HepG2 (cell line): Measurements from ENCODE around the gene ARFGEF2. TPM values are rescaled to one million over a fixed set of nuclear protein-coding genes. Genes with fewer than 3 reads are reported as not detected.

Experiments used
- ATAC-seq: fragments of 200-7000 bp; cut with Tn5 transposase; 3 replicates; pipeline ENCODE4 v1.9.1; 2020; ENCODE audit warnings: mild to moderate bottlenecking, moderate library complexity
- BruUV-seq: library from RNA; stranded (reverse); fragments of 400-500 nt; replicated peaks from 2 replicates; lab custom pipeline; 2021; lab: Mats Ljungman, UMichigan
- CTCF ChIA-PET: fragments of 300-600 bp; formaldehyde crosslinking; extraction: SDS; loops from one replicate; lab custom pipeline; 2021; ENCODE audit warnings: low total read pairs, inconsistent platforms, low intra/inter-chr PET ratio; lab: Yijun Ruan, JAX
- POLR2A ChIA-PET: fragments of 350-600 bp; sonication (Branson Sonifier 250); formaldehyde crosslinking; loops from one replicate; lab custom pipeline; 2020; ENCODE audit warnings: antibody characterized with exemption, inconsistent platforms; lab: Yijun Ruan, JAX
- DNase-seq: peaks from one replicate; pipeline ENCODE4 v3.0.0-alpha.2; 2015; ENCODE audit warnings: low spot score
- FAIRE-seq: peaks from 3 replicates; lab custom pipeline; 2011; peaks lifted over from hg19 to GRCh38; lab: Jason Lieb, UNC
- H2AFZ ChIP-seq: one replicate; pipeline ENCODE4 v1.6.1; 2011; ENCODE audit warnings: low read length, inconsistent platforms
- H3K27ac ChIP-seq: fragments of 300-600 bp; 3 replicates; pipeline ENCODE4 v1.8.0; 2011; ENCODE audit warnings: mixed run types, mild to moderate bottlenecking, mixed read lengths, low read length, inconsistent platforms; ENCODE audit not compliant: insufficient read depth; ENCODE audit errors: extremely low read length
- H3K27me3 ChIP-seq, 2 experiments: fragments of 200-600 bp in 1 of 2; 2 replicates in 1 of 2; 3 replicates in 1 of 2; pipeline versions ENCODE4 v1.6.0 to v1.8.0; 2011; ENCODE audit warnings: low read length in 2 of 2, mild to moderate bottlenecking in 2 of 2, moderate library complexity in 2 of 2, inconsistent platforms in 1 of 2; ENCODE audit not compliant: insufficient read depth in 2 of 2, control insufficient read depth in 1 of 2
- H3K36me3 ChIP-seq, 2 experiments: fragments of 200-600 bp in 1 of 2; replicated peaks in 1 of 2; 2 replicates in 1 of 2; 3 replicates in 1 of 2; pipeline versions ENCODE4 v1.5.1 to v1.8.0; 2011; ENCODE audit warnings: low read length in 2 of 2, inconsistent platforms in 1 of 2; ENCODE audit not compliant: insufficient read depth in 2 of 2, control insufficient read depth in 1 of 2
- H3K4me1 ChIP-seq: 2 replicates; pipeline ENCODE4 v1.5.1; 2012; ENCODE audit warnings: low read length, inconsistent platforms; ENCODE audit not compliant: insufficient read depth
- H3K4me2 ChIP-seq: 2 replicates; pipeline ENCODE4 v1.6.0; 2011; ENCODE audit warnings: low read depth, low read length, inconsistent platforms
- H3K4me3 ChIP-seq, 3 experiments: fragments of 200-600 bp in 1 of 3; sonication (generic), shearing (Covaris generic) in 1 of 3; replicated peaks in 1 of 3; 2 replicates each; pipeline ENCODE4 v1.5.1; 2011 to 2016; ENCODE audit warnings: low read length in 3 of 3, inconsistent platforms in 2 of 3, low read depth in 2 of 3, mild to moderate bottlenecking in 2 of 3, control low read depth in 1 of 3, mixed read lengths in 1 of 3; ENCODE audit not compliant: insufficient read depth in 1 of 3
- H3K79me2 ChIP-seq: one replicate; pipeline ENCODE4 v1.6.1; 2011; ENCODE audit warnings: low read length, inconsistent platforms; ENCODE audit not compliant: insufficient read depth
- H3K9ac ChIP-seq: 2 replicates; pipeline ENCODE4 v1.6.0; 2011; ENCODE audit warnings: mild to moderate bottlenecking, low read depth, low read length, inconsistent platforms; ENCODE audit not compliant: insufficient read depth
- H3K9me3 ChIP-seq: 2 replicates; pipeline ENCODE4 v1.5.1; 2012; ENCODE audit warnings: mild to moderate bottlenecking, low read length
- H4K20me1 ChIP-seq: 2 replicates; pipeline ENCODE4 v1.6.0; 2011; ENCODE audit warnings: inconsistent platforms, mild to moderate bottlenecking, low read length, moderate library complexity; ENCODE audit not compliant: insufficient read depth
- CEBPG ChIP-seq: IDR thresholded peaks from 2 replicates; pipeline ENCODE4 v1.6.1; 2016
- ELF3 ChIP-seq: IDR thresholded peaks from 2 replicates; pipeline ENCODE4 v1.6.1; 2016; ENCODE audit warnings: missing genetic modification reagents, missing compliant biosample characterization
- GATAD2A ChIP-seq: IDR thresholded peaks from 2 replicates; pipeline ENCODE4 v1.6.1; 2016
- GPN1 ChIP-seq: sonication (generic); formaldehyde crosslinking; IDR thresholded peaks from 2 replicates; pipeline ENCODE4 v1.5.1; 2020; ENCODE audit warnings: missing genetic modification reagents, borderline replicate concordance
- GTF2F1 ChIP-seq: fragments of 150-350 bp; IDR thresholded peaks from 2 replicates; pipeline ENCODE4 v1.6.1; 2014; ENCODE audit warnings: low read length
- HNF4A ChIP-seq: sonication (generic); formaldehyde crosslinking; IDR thresholded peaks from 2 replicates; pipeline ENCODE4 v1.4.0; 2020; ENCODE audit warnings: missing genetic modification reagents
- JUNB ChIP-seq: sonication (generic); formaldehyde crosslinking; IDR thresholded peaks from 2 replicates; pipeline ENCODE4 v1.8.0; 2022; ENCODE audit warnings: missing genetic modification reagents, mild to moderate bottlenecking, borderline replicate concordance
- POLR2AphosphoS5 ChIP-seq: IDR thresholded peaks from 2 replicates; pipeline ENCODE4 v1.6.1; 2012; ENCODE audit warnings: low read depth, low read length
- PRPF4 ChIP-seq: fragments of 200-400 bp; formaldehyde crosslinking; IDR thresholded peaks from 2 replicates; pipeline ENCODE4 v1.6.1; 2016; ENCODE audit warnings: low read length, low read depth; ENCODE audit not compliant: poor library complexity, severe bottlenecking
- ZNF430 ChIP-seq: sonication (generic); formaldehyde crosslinking; IDR thresholded peaks from 2 replicates; pipeline ENCODE4 v1.9.0; 2021; ENCODE audit warnings: mild to moderate bottlenecking, missing genetic modification reagents
- ZNF569 ChIP-seq: sonication (generic); formaldehyde crosslinking; IDR thresholded peaks from 2 replicates; pipeline ENCODE4 v1.5.0; 2020; ENCODE audit warnings: mild to moderate bottlenecking, missing genetic modification reagents, moderate library complexity, borderline replicate concordance
- ZNF83 ChIP-seq: sonication (generic); formaldehyde crosslinking; IDR thresholded peaks from 2 replicates; pipeline ENCODE4 v1.4.0; 2020; ENCODE audit warnings: missing genetic modification reagents, mild to moderate bottlenecking, borderline replicate concordance
- WGBS: methylation state at CpG from one replicate; pipeline ENCODE4 v1.1.6; 2017; ENCODE audit warnings: low lambda C conversion rate; 5-methylcytosine and 5-hydroxymethylcytosine counted together
- in situ Hi-C: cut with HindIII; loops from 2 replicates; pipeline ENCODE4 v1.10.0; 2017; ENCODE audit warnings: low pct_unique_long_range_greater_than_20kb; ENCODE audit not compliant: extremely low pct_ligation_motif_present
- intact Hi-C: fragments of 100-400 bp; cut with micrococcal nuclease; formaldehyde crosslinking; loops from one replicate; pipeline ENCODE4 v1.10.0; 2022; ENCODE audit not compliant: unreplicated experiment
- polyA plus RNA-seq, 8 experiments: library from polyadenylated mRNA; depleted of rRNA in 3 of 8; stranded (reverse) in 7 of 8; unstranded in 1 of 8; fragments of >200 nt; fragmentation: Illumina TruSeq in 4 of 8; extraction: Trizol in 4 of 8; gene quantifications; 2 replicates each; pipeline versions ENCODE4 v1.2.1 to v1.2.3, GENCODE V29; 2011 to 2016; ENCODE audit warnings: low read depth in 4 of 8, missing spikeins in 1 of 8, mixed read lengths in 1 of 8; ENCODE audit not compliant: insufficient read depth in 1 of 8
- total RNA-seq, 5 experiments: library from RNA; depleted of rRNA; stranded (reverse); fragments of >200 nt; fragmentation: Illumina TruSeq; extraction: Trizol; gene quantifications; 2 replicates each; pipeline ENCODE4 v1.2.3, GENCODE V29; 2016; ENCODE audit warnings: low read depth in 1 of 5
- TF ChIP-seq, protein P1 (sequence below): IDR thresholded peaks from 2 replicates; pipeline ENCODE4 v1.6.1; 2012; ENCODE audit warnings: low read depth, low read length, improper control_type of control experiment
- TF ChIP-seq, protein P2 (sequence below): sonication (generic); formaldehyde crosslinking; IDR thresholded peaks from 2 replicates; pipeline ENCODE4 v1.8.0; 2022; ENCODE audit warnings: low read depth, missing genetic modification reagents
- TF ChIP-seq, protein P3 (sequence below): sonication (generic); formaldehyde crosslinking; IDR thresholded peaks from 2 replicates; pipeline ENCODE4 v1.8.0; 2022; ENCODE audit warnings: missing genetic modification reagents, low read depth, mild to moderate bottlenecking, borderline replicate concordance

The ARFGEF2 gene
- total and polyA plus RNA-seq, 2 of the 13 experiments (the other 11 are each of a cell fraction or from before 2014, with no cell fraction given), result 44.0 to 60.8 TPM

DNA sequence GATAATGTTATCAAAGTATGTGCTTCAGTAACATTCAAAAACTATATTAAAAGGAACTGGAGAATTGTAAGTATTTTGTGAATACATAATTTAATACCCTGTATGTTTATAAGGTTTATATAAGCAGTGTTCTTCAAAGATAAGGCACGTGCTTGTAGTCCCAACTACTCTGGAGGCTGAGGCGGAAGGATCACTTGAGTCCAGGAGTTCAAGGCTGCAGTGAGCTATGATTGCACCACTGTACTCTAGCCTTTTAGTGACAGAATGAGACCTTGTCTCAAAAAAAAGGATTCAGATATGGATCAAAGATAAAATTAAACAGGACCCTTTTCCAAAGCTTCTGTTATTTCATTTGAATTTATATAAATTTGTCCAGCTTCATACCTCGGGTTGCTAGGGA, 141.8 kb downstream of the ARFGEF2 start (continued):
- TF ChIP-seq ZNF83 (CRISPR knock-in tag), result no peak
- TF ChIP-seq HNF4A, result peak; percentile 81
- TF ChIP-seq CEBPG (CRISPR knock-in tag), result peak; percentile 54
- TF ChIP-seq POLR2AphosphoS5, result 0 out of 2 replicates have a peak, but pooled peaks have one; percentile 15
- TF ChIP-seq PRPF4, result no peak
- peak; percentile 44; the same call in 1 of the 2 replicates for TF ChIP-seq GATAD2A (CRISPR knock-in tag)
- 0 out of 2 replicates have a peak, but pooled peaks have one; percentile 13 for TF ChIP-seq ELF3 (CRISPR knock-in tag)
- no peak for TF ChIP-seq GPN1 (CRISPR knock-in tag)
- TF ChIP-seq ZNF430 (CRISPR knock-in tag), result no peak
- TF ChIP-seq, protein P1, sequence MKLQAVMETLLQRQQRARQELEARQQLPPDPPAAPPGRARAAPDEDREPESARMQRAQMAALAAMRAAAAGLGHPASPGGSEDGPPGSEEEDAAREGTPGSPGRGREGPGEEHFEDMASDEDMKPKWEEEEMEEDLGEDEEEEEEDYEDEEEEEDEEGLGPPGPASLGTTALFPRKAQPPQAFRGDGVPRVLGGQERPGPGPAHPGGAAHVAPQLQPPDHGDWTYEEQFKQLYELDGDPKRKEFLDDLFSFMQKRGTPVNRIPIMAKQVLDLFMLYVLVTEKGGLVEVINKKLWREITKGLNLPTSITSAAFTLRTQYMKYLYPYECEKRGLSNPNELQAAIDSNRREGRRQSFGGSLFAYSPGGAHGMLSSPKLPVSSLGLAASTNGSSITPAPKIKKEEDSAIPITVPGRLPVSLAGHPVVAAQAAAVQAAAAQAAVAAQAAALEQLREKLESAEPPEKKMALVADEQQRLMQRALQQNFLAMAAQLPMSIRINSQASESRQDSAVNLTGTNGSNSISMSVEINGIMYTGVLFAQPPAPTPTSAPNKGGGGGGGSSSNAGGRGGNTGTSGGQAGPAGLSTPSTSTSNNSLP, result 0 out of 2 replicates have a peak, but pooled peaks have one; percentile 18
- TF ChIP-seq ZNF569, result no peak

DNA sequence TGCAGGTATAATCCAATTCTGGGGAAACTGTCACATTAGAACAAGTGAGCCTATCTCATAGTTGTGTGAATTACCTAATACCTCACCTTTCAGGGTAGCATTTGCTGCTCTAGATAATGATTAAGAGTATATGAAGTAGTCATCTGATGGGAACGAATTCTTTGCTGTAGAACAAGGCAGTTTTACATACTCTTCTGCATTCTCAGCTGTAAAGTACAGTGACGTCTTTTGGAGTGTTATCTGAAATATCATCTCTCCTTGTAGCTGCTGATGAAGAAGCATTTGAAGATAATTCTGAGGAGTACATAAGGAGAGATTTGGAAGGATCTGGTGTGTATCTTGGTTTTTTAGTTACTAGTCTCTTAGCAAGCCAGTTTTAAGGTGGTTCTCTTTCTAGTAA, 153.0 kb downstream of the ARFGEF2 start:
- H3K9me3 ChIP-seq, result no peaks in the 10 kb centered on the region
- BruUV-seq, result no TSS peak
- H3K27ac ChIP-seq, result no peak overlapping the region
- no peak overlapping the region for H3K4me3 ChIP-seq
- H3K27me3 ChIP-seq, result no peaks in the 10 kb centered on the region
- intact Hi-C loops (no loop called here), in situ Hi-C loops (no loop called here)
- no peaks in the 10 kb centered on the region for H3K79me2 ChIP-seq
- no peak overlapping the region for H2AFZ ChIP-seq
- ATAC-seq (no peak), DNase-seq (no peak), FAIRE-seq (no peak)
- peaks cover 48 to 94% of the 10 kb centered on the region in 2 experiments for H3K36me3 ChIP-seq
- H4K20me1 ChIP-seq, result no peaks in the 10 kb centered on the region
- ChIA-PET CTCF (no interaction called here), POLR2A (no interaction called here)
- no peaks in the 10 kb centered on the region for H3K4me1 ChIP-seq
- H3K4me2 ChIP-seq, result no peak overlapping the region
- WGBS, result 79% methylated on average over 2 of the region's 2 CpGs
- no peak overlapping the region for H3K9ac ChIP-seq
- TF ChIP-seq, protein P2, sequence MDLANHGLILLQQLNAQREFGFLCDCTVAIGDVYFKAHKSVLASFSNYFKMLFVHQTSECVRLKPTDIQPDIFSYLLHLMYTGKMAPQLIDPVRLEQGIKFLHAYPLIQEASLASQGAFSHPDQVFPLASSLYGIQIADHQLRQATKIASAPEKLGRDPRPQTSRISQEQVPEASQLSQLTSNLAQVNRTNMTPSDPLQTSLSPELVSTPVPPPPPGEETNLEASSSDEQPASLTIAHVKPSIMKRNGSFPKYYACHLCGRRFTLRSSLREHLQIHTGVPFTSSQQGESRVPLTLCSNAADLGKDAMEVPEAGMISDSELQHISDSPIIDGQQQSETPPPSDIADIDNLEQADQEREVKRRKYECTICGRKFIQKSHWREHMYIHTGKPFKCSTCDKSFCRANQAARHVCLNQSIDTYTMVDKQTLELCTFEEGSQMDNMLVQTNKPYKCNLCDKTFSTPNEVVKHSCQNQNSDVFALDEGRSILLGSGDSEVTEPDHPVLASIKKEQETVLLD (CRISPR knock-in tag), result no peak
- TF ChIP-seq JUNB (CRISPR knock-in tag) (no peak), GTF2F1 (no peak)
- TF ChIP-seq, protein P3, sequence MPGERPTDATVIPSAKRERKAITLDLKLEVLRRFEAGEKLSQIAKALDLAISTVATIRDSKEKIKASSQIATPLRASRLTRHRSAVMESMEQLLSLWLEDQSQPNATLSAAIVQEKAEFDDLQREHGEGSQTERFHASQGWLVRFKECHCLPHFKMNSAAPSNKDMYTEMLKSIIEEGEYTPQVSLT (CRISPR knock-in tag), result no peak
